ENCODE results near the gene CST8. TPM values are rescaled to one million over a fixed set of nuclear protein-coding genes. Genes with fewer than 3 reads are reported as not detected.

Gene CST8
- total and polyA plus RNA-seq, 2 of the 4 experiments (the other 2 are of a cell fraction): not detected

DNA sequence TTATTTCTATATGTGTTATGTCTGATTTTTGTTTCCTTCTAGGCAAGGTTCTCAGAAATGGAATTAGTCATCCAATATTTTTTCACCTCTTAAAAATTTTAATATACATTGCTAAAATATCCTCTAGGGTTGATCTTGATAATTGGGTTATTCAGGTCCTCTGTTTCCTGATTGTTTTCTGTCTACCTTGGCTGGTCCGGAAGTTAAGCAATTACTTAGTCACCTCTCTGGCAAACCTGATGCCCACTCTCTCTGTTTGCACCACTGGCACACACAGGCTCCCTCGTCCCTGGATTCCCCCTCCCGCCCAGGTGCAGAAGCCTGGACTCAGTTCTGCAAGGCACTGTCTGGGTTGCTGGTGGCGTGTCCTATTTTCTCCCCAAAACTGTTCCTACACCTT, 49.7 kb downstream of the CST8 start:
- Histone ChIP-seq H4K5ac (ENCODE audit: low read depth, low read length) (no peak overlapping the region), H3K27ac (ENCODE audit: insufficient read depth, low read length) (no peak overlapping the region), H3K79me1 (ENCODE audit: low read depth in 1 of 2, low read length in 2 of 2) (no peaks in the 10 kb centered on the region), H3K23ac (ENCODE audit: low read depth, low read length) (no peak overlapping the region), H2AK5ac (ENCODE audit: low read depth, low read length) (no peak overlapping the region), H3K27me3 (ENCODE audit: control insufficient read depth, insufficient read depth, low read length) (no peaks in the 10 kb centered on the region), H2BK120ac (ENCODE audit: low read depth, low read length) (no peak overlapping the region), H2BK20ac (ENCODE audit: low read depth, low read length) (no peak overlapping the region), H3K9ac (ENCODE audit: low read depth, low read length) (no peak overlapping the region), H3K4me3 (ENCODE audit: insufficient read depth, low read depth, low read length) (no peak overlapping the region), H4K20me1 (ENCODE audit: insufficient read depth, low read length) (no peaks in the 10 kb centered on the region), H3K4me2 (ENCODE audit: low read depth, low read length) (no peak overlapping the region), H3K56ac (ENCODE audit: extremely low read depth, insufficient read depth, low read length) (no peak overlapping the region), H3K14ac (replicated peaks; ENCODE audit: low read depth, low read length) (no peak overlapping the region), H3K36me3 (ENCODE audit: control insufficient read depth, insufficient read depth, low read length) (no peaks in the 10 kb centered on the region), H2BK5ac (ENCODE audit: low read depth, low read length, poor library complexity, severe bottlenecking) (no peak overlapping the region), H3K18ac (ENCODE audit: low read depth, low read length) (no peak overlapping the region), H3K9me1 (ENCODE audit: insufficient read depth, low read length) (no peaks in the 10 kb centered on the region; the same call in 1 of the 2 replicates), H2AFZ (replicated peaks; ENCODE audit: low read length, poor library complexity) (no peak overlapping the region), H3K4me1 (ENCODE audit: control insufficient read depth, insufficient read depth, low read length) (no peaks in the 10 kb centered on the region), H2BK15ac (ENCODE audit: low read depth, low read length) (no peak overlapping the region), H4K8ac (ENCODE audit: low read depth in 2 of 2, low read length in 2 of 2) (no peak overlapping the region), H3K9me3 (ENCODE audit: control insufficient read depth, insufficient read depth, low read length) (no peaks in the 10 kb centered on the region), H3K4ac (ENCODE audit: low read depth, low read length) (no peak overlapping the region), H2AK9ac (replicated peaks; ENCODE audit: low read depth, low read length, poor library complexity) (no peak overlapping the region), H4K91ac (ENCODE audit: insufficient read depth, low read depth, low read length) (no peak overlapping the region)
- ChIA-PET CTCF (no interaction called here), POLR2A (ENCODE audit: unreplicated experiment) (no interaction called here)
- WGBS, 2 experiments (ENCODE audit: extremely low coverage in 2 of 2, insufficient read length in 1 of 2): 40% methylated on average over 1 of the region's 4 CpGs; no CpG with 5 or more reads in 1 of the 2 experiments
- in situ Hi-C loops (cut with MboI; ENCODE audit: low sequenced_read_pairs): no loop called here
- ATAC-seq (ENCODE audit: low read depth) (no peak), DNase-seq (no peak)
- dilution Hi-C loops (cut with HindIII; ENCODE audit: low sequenced_read_pairs, unreplicated experiment): no loop called here
- BruUV-seq (replicated peaks): no TSS peak
- TF ChIP-seq MAZ (IDR thresholded peaks at IDR 0.05; ENCODE audit: borderline replicate concordance, low read depth, low read length): no peak
- no peak for TF ChIP-seq RAD21 (IDR thresholded peaks at IDR 0.05; ENCODE audit: low read length)
- no peak for TF ChIP-seq CHD1 (IDR thresholded peaks at IDR 0.05; ENCODE audit: low read depth, low read length)
- no peak for TF ChIP-seq SMC3 (IDR thresholded peaks at IDR 0.05; ENCODE audit: low read depth, low read length)
- no peak for TF ChIP-seq RFX5 (IDR thresholded peaks at IDR 0.05; ENCODE audit: low read depth, low read length)
- TF ChIP-seq, protein P1, sequence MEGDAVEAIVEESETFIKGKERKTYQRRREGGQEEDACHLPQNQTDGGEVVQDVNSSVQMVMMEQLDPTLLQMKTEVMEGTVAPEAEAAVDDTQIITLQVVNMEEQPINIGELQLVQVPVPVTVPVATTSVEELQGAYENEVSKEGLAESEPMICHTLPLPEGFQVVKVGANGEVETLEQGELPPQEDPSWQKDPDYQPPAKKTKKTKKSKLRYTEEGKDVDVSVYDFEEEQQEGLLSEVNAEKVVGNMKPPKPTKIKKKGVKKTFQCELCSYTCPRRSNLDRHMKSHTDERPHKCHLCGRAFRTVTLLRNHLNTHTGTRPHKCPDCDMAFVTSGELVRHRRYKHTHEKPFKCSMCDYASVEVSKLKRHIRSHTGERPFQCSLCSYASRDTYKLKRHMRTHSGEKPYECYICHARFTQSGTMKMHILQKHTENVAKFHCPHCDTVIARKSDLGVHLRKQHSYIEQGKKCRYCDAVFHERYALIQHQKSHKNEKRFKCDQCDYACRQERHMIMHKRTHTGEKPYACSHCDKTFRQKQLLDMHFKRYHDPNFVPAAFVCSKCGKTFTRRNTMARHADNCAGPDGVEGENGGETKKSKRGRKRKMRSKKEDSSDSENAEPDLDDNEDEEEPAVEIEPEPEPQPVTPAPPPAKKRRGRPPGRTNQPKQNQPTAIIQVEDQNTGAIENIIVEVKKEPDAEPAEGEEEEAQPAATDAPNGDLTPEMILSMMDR (conservative IDR thresholded peaks at IDR 0.05; ENCODE audit: low read depth, low read length): no peak
- intact Hi-C loops (cut with micrococcal nuclease): no loop called here
